D721Med (cell line): Measurements from ENCODE around the gene C13orf46.

Experiments used
- DNase-seq: peaks from one replicate; pipeline ENCODE4 v3.0.0; 2011; ENCODE audit warnings: low spot score; ENCODE audit not compliant: insufficient read length
- FAIRE-seq: peaks from 2 replicates; lab custom pipeline; 2011; peaks lifted over from hg19 to GRCh38; lab: Jason Lieb, UNC
- TF ChIP-seq, protein P1 (sequence below): IDR thresholded peaks from 2 replicates; pipeline ENCODE4 v1.5.1; 2012; ENCODE audit warnings: mild to moderate bottlenecking, control low read depth; ENCODE audit not compliant: insufficient read depth; ENCODE audit errors: missing control alignments

C13orf46 gene

GRCh38 chr13:113945857-113946408 is 27.9 kb downstream of the C13orf46 start:
- FAIRE-seq (no peak), DNase-seq (no peak)
- TF ChIP-seq, protein P1, sequence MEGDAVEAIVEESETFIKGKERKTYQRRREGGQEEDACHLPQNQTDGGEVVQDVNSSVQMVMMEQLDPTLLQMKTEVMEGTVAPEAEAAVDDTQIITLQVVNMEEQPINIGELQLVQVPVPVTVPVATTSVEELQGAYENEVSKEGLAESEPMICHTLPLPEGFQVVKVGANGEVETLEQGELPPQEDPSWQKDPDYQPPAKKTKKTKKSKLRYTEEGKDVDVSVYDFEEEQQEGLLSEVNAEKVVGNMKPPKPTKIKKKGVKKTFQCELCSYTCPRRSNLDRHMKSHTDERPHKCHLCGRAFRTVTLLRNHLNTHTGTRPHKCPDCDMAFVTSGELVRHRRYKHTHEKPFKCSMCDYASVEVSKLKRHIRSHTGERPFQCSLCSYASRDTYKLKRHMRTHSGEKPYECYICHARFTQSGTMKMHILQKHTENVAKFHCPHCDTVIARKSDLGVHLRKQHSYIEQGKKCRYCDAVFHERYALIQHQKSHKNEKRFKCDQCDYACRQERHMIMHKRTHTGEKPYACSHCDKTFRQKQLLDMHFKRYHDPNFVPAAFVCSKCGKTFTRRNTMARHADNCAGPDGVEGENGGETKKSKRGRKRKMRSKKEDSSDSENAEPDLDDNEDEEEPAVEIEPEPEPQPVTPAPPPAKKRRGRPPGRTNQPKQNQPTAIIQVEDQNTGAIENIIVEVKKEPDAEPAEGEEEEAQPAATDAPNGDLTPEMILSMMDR = no peak

DNA sequence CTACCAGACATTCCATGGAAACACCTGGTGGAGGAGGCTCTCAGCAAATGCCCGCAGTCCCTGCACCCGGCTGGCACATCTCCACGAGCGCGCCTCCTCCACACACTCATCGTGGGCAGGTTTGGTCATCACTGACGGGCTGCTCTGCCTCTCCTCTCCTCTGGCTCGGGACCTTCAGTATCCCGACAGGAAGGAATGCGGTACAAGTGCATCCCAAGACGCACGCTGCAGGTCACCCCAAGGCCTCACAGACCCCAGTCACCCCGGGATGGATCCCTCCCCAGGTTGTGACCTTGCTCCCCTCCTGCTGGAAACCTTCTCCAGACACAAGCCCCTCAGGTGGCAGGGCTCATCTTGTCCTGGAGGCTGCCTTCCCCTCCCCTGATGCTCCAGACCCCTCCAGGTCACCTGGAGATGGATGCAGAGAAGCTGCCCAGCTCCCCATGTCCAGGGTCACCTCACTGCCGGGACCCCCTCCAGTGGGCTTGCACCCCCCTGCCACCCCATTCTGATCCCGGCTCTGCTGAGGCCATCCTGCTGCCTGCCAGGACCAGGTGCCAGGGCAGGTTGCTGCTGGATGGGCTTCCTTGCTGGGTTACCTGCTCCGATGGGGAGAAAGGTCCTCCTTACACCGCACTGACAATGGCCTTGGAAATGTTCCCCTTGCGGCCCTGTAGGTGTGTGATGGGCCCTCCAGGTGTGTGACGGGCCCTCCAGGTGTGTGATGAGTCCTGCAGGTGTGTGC is 29.9 kb downstream of the C13orf46 start:
- TF ChIP-seq, protein P1 = no peak
- FAIRE-seq (no peak), DNase-seq (no peak)

DNA sequence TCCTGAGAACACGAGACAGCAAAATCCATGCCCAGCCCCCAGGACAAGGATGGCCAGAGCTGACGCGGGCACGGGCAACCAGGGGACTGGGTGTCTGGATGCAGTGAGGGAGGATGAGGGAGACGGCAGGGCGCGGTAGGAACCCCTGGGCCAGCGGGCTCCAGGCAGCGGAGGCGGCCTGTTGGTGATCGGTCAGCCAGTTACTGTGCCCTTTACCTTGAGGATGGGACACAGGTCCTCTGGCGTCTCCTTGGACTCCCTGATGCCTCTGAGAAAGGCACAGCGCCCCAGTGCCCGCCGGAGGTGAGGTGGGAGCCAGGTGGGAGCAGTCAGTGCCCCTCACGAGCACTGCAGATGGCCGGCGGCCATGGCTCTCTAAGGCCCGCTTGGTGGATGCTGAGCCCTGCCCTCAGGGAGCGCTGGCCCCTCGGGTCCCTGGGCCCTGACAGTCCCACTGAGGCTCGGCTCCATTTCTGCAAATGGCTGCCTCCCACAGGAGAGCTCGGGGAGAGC is 31.2 kb downstream of the C13orf46 start:
- FAIRE-seq = no peak
- TF ChIP-seq, protein P1 = no peak
- DNase-seq = no peak

- FAIRE-seq (no peak), DNase-seq (no peak)
- TF ChIP-seq, protein P1 = no peak
These were observed 32.2 kb downstream of the C13orf46 start for GRCh38 chr13:113941571-113942191.

- TF ChIP-seq, protein P1 = no peak
- no peak for FAIRE-seq
- no peak for DNase-seq
These were observed 34.0 kb downstream of the C13orf46 start for GRCh38 chr13:113939944-113940297.

- TF ChIP-seq, protein P1 = no peak
- no peak for FAIRE-seq
- DNase-seq = no peak
These were observed 34.5 kb downstream of the C13orf46 start for GRCh38 chr13:113939129-113939943.
